Liver (tissue), 3 donors: ENCODE measurements around the gene KANK3.

Source experiments
- ATF3 ChIP-seq: IDR thresholded peaks from 2 replicates; pipeline ENCODE4 v1.6.1; 2016; ENCODE audit warnings: antibody characterized with exemption
- CTCF ChIP-seq: fragments of 150-350 bp; IDR thresholded peaks from 2 replicates; pipeline ENCODE4 v1.5.1; 2017; ENCODE audit warnings: improper control_type of control experiment, low read depth, low read length; ENCODE audit not compliant: missing input control
- EGR1 ChIP-seq, 2 donors: IDR thresholded peaks; 2 replicates each; pipeline ENCODE4 v1.6.1; 2016 to 2018; ENCODE audit warnings: antibody characterized with exemption in 2 of 2, low read depth in 2 of 2
- HNF4A ChIP-seq, 2 donors: conservative IDR thresholded peaks; 2 replicates each; pipeline ENCODE4 v1.6.1; 2016; ENCODE audit warnings: antibody characterized with exemption in 2 of 2, mild to moderate bottlenecking in 2 of 2
- MAX ChIP-seq: IDR thresholded peaks from 2 replicates; pipeline ENCODE4 v1.6.1; 2016; ENCODE audit warnings: antibody characterized with exemption
- NR2F2 ChIP-seq: IDR thresholded peaks from 2 replicates; pipeline ENCODE4 v1.6.1; 2016; ENCODE audit warnings: antibody characterized with exemption
- RAD21 ChIP-seq, 2 donors: IDR thresholded peaks; 2 replicates each; pipeline ENCODE4 v1.6.1; 2016; ENCODE audit warnings: antibody characterized with exemption in 2 of 2, mild to moderate bottlenecking in 2 of 2
- RXRA ChIP-seq, 2 donors: IDR thresholded peaks; 2 replicates each; pipeline ENCODE4 v1.6.1; 2017 to 2018; ENCODE audit warnings: antibody characterized with exemption in 2 of 2, mild to moderate bottlenecking in 1 of 2
- donor health status: healthy.
- donor health status: healthy.

- TF ChIP-seq MAX (no peak), CTCF (no peak), RXRA (IDR thresholded peaks at IDR 0.05) (no peak), HNF4A (conservative IDR thresholded peaks at IDR 0.05) (no peak), EGR1 (IDR thresholded peaks at IDR 0.05; ENCODE audit: low read depth in 2 of 2) (no peak), RAD21 (IDR thresholded peaks at IDR 0.05) (no peak), ATF3 (no peak), NR2F2 (no peak)
These were observed 23.1 kb downstream of the KANK3 start for GRCh38 chr19:8319807-8320520.
